ENCODE measurements around the gene TKT. TPM values are rescaled to one million over a fixed set of nuclear protein-coding genes. Genes with fewer than 3 reads are reported as not detected.

TKT gene
- total RNA-seq, 3 donors from 2014 or later (not counting 1 experiment from before 2014, with no cell fraction given), result 82.9 to 126 (median 107) TPM

DNA sequence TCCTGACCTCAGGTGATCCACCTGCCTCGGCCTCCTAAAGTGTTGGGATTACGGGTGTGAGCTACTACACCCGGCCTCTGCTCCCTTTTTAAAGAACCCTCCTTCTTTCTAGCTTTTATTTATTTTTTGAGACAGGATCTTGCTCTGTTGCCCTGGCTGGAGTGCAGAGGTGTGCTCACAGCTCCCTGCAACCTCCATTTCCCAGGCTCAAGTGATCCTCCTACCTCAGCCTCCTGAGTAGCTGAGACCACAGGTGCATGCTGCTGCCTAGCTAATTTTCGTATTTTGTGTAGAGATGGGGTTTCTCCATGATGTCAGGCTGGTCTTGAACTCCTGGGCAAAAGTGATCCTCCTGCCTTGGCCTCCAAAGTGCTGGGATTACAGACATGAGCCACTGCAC is 34.5 kb downstream of the TKT start:
- intact Hi-C loops (cut with micrococcal nuclease), result no loop called here

DNA sequence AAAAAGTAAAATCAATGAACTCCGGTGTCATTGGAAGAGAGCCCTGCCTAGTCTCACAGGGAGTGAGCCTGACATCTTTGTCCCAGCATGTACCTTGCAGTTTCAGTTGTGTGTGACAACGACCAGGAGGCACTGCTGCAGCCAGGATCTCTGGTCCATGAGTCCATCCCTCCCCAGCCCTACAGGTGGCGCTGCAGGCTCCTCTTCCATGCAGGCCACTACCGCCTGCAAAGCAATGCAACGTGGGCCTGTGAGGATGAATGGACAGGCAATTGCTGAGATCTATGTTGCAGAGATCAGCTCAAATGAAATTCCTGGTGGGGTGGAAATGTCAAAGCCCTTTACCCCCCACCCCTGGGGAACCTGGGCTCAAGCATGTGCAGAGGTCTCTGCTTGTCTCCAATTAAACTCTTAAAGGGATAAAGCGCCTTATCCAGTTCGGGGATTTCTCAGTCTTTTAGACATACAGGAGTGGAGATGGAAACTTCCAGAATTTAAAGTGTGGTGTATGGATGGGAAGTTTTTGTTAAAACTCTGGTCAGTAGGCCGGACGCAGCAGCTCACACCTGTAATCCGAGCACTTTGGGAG is 35.8 kb downstream of the TKT start:
- Mint-ChIP-seq H3K36me3 (no peaks in the 10 kb centered on the region), H3K4me3 (no peak overlapping the region), H3K4me1 (peaks cover 3 to 5% of the 10 kb centered on the region in 2 donors), H3K27ac (no peak overlapping the region), H3K27me3 (ENCODE audit: low read depth in 2 of 2) (no peaks in the 10 kb centered on the region), H3K9me3 (no peaks in the 10 kb centered on the region)
- DNase-seq (peak; percentile 66 to 84), ATAC-seq (peak; percentile 89 to 96 (median 95))
- Histone ChIP-seq H3K4me3 (ENCODE audit: low read length) (no peak overlapping the region), H3K9me3 (ENCODE audit: control insufficient read depth, insufficient read depth, low read length) (no peaks in the 10 kb centered on the region), H3K27me3 (ENCODE audit: control insufficient read depth, insufficient read depth, low read length) (no peaks in the 10 kb centered on the region), H3K36me3 (ENCODE audit: control insufficient read depth, insufficient read depth, low read length) (peaks cover 10% of the 10 kb centered on the region), H3K4me1 (ENCODE audit: control insufficient read depth, insufficient read depth, low read length) (no peaks in the 10 kb centered on the region), H3K27ac (ENCODE audit: low read length) (no peak overlapping the region)
- intact Hi-C loops (cut with micrococcal nuclease), result no loop called here
- whole genome bisulfite sequencing (ENCODE audit: insufficient coverage), result 48% methylated on average over 10 of the region's 10 CpGs
- TF ChIP-seq, protein P1, sequence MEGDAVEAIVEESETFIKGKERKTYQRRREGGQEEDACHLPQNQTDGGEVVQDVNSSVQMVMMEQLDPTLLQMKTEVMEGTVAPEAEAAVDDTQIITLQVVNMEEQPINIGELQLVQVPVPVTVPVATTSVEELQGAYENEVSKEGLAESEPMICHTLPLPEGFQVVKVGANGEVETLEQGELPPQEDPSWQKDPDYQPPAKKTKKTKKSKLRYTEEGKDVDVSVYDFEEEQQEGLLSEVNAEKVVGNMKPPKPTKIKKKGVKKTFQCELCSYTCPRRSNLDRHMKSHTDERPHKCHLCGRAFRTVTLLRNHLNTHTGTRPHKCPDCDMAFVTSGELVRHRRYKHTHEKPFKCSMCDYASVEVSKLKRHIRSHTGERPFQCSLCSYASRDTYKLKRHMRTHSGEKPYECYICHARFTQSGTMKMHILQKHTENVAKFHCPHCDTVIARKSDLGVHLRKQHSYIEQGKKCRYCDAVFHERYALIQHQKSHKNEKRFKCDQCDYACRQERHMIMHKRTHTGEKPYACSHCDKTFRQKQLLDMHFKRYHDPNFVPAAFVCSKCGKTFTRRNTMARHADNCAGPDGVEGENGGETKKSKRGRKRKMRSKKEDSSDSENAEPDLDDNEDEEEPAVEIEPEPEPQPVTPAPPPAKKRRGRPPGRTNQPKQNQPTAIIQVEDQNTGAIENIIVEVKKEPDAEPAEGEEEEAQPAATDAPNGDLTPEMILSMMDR (IDR thresholded peaks at IDR 0.05), result peak; percentile 78

More for the DNA sequence above, 34.5 kb downstream of the TKT start:
- 100% methylated on average over 4 of the region's 4 CpGs for WGBS (ENCODE audit: insufficient coverage)
- no peak overlapping the region for H3K27ac ChIP-seq (ENCODE audit: low read length)
- H3K27me3 Mint-ChIP-seq (ENCODE audit: low read depth in 2 of 2), result no peaks in the 10 kb centered on the region
- H3K36me3 ChIP-seq (ENCODE audit: control insufficient read depth, insufficient read depth, low read length), result peaks cover 21% of the 10 kb centered on the region
- H3K4me1 Mint-ChIP-seq, result peaks cover 3 to 5% of the 10 kb centered on the region in 2 donors
- H3K4me3 Mint-ChIP-seq, result no peak overlapping the region
- H3K4me3 ChIP-seq (ENCODE audit: low read length), result no peak overlapping the region
- DNase-seq (no peak), ATAC-seq (no peak)
- no peaks in the 10 kb centered on the region for H3K9me3 ChIP-seq (ENCODE audit: control insufficient read depth, insufficient read depth, low read length)
- H3K36me3 Mint-ChIP-seq, result no peaks in the 10 kb centered on the region
- no peaks in the 10 kb centered on the region for H3K27me3 ChIP-seq (ENCODE audit: control insufficient read depth, insufficient read depth, low read length)
- no peaks in the 10 kb centered on the region for H3K9me3 Mint-ChIP-seq
- no peak overlapping the region for H3K27ac Mint-ChIP-seq
- H3K4me1 ChIP-seq (ENCODE audit: control insufficient read depth, insufficient read depth, low read length), result no peaks in the 10 kb centered on the region
- TF ChIP-seq, protein P1 (IDR thresholded peaks at IDR 0.05), result no peak

DNA sequence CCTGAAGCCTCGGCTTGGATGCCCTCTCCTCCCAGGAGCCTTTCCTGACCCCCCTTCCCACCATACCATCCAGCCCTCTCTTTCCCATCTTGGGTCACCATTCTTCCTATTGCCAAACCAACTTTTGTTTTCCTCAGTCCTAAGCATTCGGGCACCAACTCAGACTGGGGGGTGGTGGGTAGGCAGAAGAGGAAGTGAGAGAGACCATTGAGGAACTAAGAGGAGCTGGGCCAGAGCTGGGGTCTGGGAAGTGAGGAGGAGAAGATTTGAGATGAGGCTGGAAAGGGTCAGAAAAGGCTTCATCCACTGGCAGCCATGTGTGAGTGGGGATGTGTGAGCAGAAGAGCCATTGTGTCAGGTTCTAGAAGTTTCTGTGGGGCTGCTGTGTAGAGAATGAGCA is 37.7 kb downstream of the TKT start:
- Histone ChIP-seq H3K4me1 (ENCODE audit: control insufficient read depth, insufficient read depth, low read length) (no peaks in the 10 kb centered on the region), H3K36me3 (ENCODE audit: control insufficient read depth, insufficient read depth, low read length) (no peaks in the 10 kb centered on the region), H3K4me3 (ENCODE audit: low read length) (no peak overlapping the region), H3K27ac (ENCODE audit: low read length) (no peak overlapping the region), H3K9me3 (ENCODE audit: control insufficient read depth, insufficient read depth, low read length) (no peaks in the 10 kb centered on the region), H3K27me3 (ENCODE audit: control insufficient read depth, insufficient read depth, low read length) (no peaks in the 10 kb centered on the region)
- Mint-ChIP-seq H3K27ac (no peak overlapping the region), H3K4me3 (no peak overlapping the region), H3K27me3 (ENCODE audit: low read depth in 2 of 2) (no peaks in the 10 kb centered on the region), H3K36me3 (no peaks in the 10 kb centered on the region), H3K9me3 (no peaks in the 10 kb centered on the region), H3K4me1 (peaks cover 3 to 5% of the 10 kb centered on the region in 2 donors)
- intact Hi-C loops (cut with micrococcal nuclease), result no loop called here
- 43% methylated on average over 2 of the region's 2 CpGs for WGBS (ENCODE audit: insufficient coverage)
- ATAC-seq (no peak), DNase-seq (no peak)
- TF ChIP-seq, protein P1 (IDR thresholded peaks at IDR 0.05), result no peak

DNA sequence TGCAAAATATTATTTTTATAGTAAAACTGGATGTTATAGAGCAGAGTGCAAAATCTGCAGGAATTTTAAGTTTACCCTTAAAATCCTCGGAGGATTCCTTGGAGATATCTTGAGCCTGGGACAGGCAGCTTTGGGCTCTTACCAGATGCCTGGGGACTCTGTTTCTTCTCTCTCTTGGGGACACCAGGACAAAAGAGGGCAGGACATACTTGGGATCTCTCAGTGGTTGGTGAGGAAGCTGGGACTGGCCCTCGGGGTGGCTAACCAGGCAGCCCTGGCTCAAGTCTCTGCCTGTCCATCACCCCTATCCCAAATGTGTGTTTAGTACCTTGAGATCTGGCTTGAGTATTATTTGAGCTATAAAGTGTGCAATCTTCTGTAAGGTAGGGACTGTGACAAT is 38.6 kb downstream of the TKT start:
- 97% methylated on average over 2 of the region's 2 CpGs for WGBS (ENCODE audit: insufficient coverage)
- no peak for ATAC-seq
- TF ChIP-seq, protein P1 (IDR thresholded peaks at IDR 0.05), result no peak
- Histone ChIP-seq H3K4me1 (ENCODE audit: control insufficient read depth, insufficient read depth, low read length) (no peaks in the 10 kb centered on the region), H3K27me3 (ENCODE audit: control insufficient read depth, insufficient read depth, low read length) (no peaks in the 10 kb centered on the region), H3K9me3 (ENCODE audit: control insufficient read depth, insufficient read depth, low read length) (no peaks in the 10 kb centered on the region), H3K4me3 (ENCODE audit: low read length) (no peak overlapping the region), H3K27ac (ENCODE audit: low read length) (no peak overlapping the region), H3K36me3 (ENCODE audit: control insufficient read depth, insufficient read depth, low read length) (no peaks in the 10 kb centered on the region)
- intact Hi-C loops (cut with micrococcal nuclease), result no loop called here
- Mint-ChIP-seq H3K9me3 (no peaks in the 10 kb centered on the region), H3K4me3 (no peak overlapping the region), H3K4me1 (peaks cover 3 to 5% of the 10 kb centered on the region in 2 donors), H3K27ac (no peak overlapping the region), H3K36me3 (no peaks in the 10 kb centered on the region), H3K27me3 (ENCODE audit: low read depth in 2 of 2) (no peaks in the 10 kb centered on the region)
- DNase-seq, result no peak
